NB4 (cell line): ENCODE measurements around the gene OR52B6.
A peak's percentile ranks its signal among the peaks of the same experiment; 100 is the strongest.

Experiments used
- DNase-seq: peaks from one replicate; pipeline ENCODE4 v3.0.0; 2010; ENCODE audit warnings: low read depth
- H3K4me3 ChIP-seq: one replicate; pipeline ENCODE4 v1.5.1; 2011; ENCODE audit warnings: mild to moderate bottlenecking, low read depth, low read length, moderate library complexity
- MAX ChIP-seq: IDR thresholded peaks from 2 replicates; pipeline ENCODE4 v1.6.1; 2011; ENCODE audit warnings: low read depth, low read length
- MYC ChIP-seq: IDR thresholded peaks from 2 replicates; pipeline ENCODE4 v1.6.1; 2011; ENCODE audit warnings: low read depth, low read length
- POLR2A ChIP-seq: IDR thresholded peaks from 2 replicates; pipeline ENCODE4 v1.6.1; 2011; ENCODE audit warnings: mild to moderate bottlenecking; ENCODE audit not compliant: insufficient read length; ENCODE audit errors: extremely low read depth
- TF ChIP-seq, protein P1 (sequence below): IDR thresholded peaks from one replicate; pipeline ENCODE4 v1.5.1; 2012; ENCODE audit warnings: low read depth, low read length

The OR52B6 gene

DNA sequence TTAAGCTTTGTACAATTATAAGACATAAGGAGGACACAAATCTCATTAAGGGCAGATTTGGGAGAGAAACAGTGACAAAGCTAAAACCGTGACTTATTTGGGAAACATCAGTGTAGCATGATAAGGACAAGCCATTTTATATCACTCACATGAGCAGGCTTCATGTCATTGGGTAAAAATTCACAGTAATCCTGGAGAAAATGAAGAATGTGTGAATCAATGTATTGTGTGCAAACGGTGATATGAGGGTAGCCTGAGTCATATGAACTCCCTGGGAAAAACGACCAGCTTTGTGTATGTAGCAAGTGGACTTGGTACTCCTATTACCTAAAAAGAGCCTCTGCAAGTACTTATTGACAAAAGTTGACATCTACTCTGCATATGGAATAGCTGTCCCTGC, 38.1 kb downstream of the OR52B6 start:
- no peak for DNase-seq
- TF ChIP-seq, protein P1, sequence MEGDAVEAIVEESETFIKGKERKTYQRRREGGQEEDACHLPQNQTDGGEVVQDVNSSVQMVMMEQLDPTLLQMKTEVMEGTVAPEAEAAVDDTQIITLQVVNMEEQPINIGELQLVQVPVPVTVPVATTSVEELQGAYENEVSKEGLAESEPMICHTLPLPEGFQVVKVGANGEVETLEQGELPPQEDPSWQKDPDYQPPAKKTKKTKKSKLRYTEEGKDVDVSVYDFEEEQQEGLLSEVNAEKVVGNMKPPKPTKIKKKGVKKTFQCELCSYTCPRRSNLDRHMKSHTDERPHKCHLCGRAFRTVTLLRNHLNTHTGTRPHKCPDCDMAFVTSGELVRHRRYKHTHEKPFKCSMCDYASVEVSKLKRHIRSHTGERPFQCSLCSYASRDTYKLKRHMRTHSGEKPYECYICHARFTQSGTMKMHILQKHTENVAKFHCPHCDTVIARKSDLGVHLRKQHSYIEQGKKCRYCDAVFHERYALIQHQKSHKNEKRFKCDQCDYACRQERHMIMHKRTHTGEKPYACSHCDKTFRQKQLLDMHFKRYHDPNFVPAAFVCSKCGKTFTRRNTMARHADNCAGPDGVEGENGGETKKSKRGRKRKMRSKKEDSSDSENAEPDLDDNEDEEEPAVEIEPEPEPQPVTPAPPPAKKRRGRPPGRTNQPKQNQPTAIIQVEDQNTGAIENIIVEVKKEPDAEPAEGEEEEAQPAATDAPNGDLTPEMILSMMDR = no peak
- no peak for TF ChIP-seq MYC
- TF ChIP-seq POLR2A = no peak
- TF ChIP-seq MAX = no peak
- no peak overlapping the region for H3K4me3 ChIP-seq

DNA sequence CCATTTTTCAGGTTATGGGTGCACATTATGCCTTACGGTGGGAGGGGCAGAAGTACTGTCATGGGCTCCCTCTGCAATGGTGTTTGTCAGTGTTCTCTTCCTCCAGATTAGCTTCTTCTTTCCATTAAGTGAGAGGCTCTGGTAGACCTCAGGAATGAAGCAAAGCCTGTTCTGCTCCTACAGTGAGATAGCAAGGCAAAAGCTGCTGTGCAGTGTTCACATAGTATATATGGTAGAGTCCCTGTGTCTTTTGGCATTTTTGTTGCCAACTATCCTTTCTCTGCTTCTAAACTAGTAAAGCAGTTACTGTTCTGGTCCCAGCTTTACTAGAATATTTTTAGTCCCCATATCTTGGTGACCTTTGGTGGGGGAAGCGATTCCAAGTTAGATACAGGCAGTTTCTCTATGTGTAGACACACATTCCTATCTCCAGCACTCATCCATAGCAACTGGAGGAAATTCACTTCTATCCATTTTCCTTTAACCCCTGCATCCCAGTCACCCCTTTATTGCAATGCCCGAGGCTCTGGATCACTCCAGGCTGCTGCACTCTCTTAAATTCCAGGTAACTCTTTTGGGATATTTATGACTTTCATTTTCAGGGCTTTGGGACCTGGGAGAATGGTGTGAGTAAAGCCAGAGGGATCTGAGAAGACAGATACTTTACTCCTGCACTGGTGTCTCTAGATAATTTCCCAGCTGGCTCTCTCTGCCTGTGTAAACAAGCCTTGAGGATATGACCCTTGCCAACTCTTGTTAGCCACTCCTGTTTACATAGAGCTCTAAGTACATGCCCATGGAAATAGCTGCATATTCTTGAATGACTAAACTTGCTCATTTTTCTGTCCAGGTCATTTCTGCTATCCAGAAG, 40.2 kb downstream of the OR52B6 start:
- TF ChIP-seq, protein P1 = no peak
- TF ChIP-seq POLR2A = no peak
- no peak for TF ChIP-seq MAX
- TF ChIP-seq MYC = no peak
- no peak overlapping the region for H3K4me3 ChIP-seq
- no peak for DNase-seq

DNA sequence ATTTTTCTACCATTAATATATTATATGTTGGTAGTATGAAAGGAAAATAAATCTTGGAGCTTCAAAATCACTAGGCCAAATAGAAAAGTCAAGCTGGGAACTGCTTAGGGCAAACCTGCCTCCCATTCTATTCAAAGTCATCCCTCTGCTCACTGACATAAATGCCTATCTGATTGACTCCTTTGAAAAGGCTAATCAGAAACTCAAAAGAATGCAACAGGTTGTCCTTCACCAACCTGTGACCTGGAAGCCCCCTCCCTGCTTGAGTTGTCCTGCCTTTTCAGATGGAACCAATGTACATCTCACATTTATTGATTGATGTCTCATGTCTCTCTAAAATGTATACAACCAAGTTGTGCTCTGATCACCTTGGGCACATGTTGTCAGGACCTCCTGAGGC, 40.9 kb downstream of the OR52B6 start:
- no peak overlapping the region for H3K4me3 ChIP-seq
- no peak for DNase-seq
- TF ChIP-seq, protein P1 = no peak
- TF ChIP-seq MYC (no peak), MAX (no peak), POLR2A (no peak)

GRCh38 chr11:5622802-5623201, 42.1 kb downstream of the OR52B6 start:
- no peak for DNase-seq
- TF ChIP-seq MAX = no peak
- TF ChIP-seq MYC = no peak
- no peak for TF ChIP-seq POLR2A
- TF ChIP-seq, protein P1 = no peak
- H3K4me3 ChIP-seq = no peak overlapping the region

- peak; percentile 80 for DNase-seq
- peak within 1 kb of the TSS; percentile 87 for H3K4me3 ChIP-seq
Measured at GRCh38 chr11:5624489-5625279, 44.0 kb downstream of the OR52B6 start, which contains the start of gene TRIM34. Gene TRIM34 (plus strand): TSS chr11:5625001. CDS start chr11:5632332, 7,331 bp downstream.

More at GRCh38 chr11:5624489-5625279, 44.0 kb downstream of the OR52B6 start, which contains the start of gene TRIM34:
- TF ChIP-seq, protein P1 = no peak
- TF ChIP-seq POLR2A = peak; percentile 46
